PC-3 (cell line): ENCODE data around the gene SGMS1. TPM values are rescaled to one million over a fixed set of nuclear protein-coding genes. Genes with fewer than 3 reads are reported as not detected.

ENCODE experiments used
- ATAC-seq: fragments of 200-7000 bp; cut with Tn5 transposase; 2 replicates; pipeline ENCODE4 v1.9.1; 2020; ENCODE audit warnings: mild to moderate bottlenecking, moderate library complexity
- BruUV-seq: library from RNA; stranded (reverse); fragments of 400-500 nt; replicated peaks from 2 replicates; lab custom pipeline; 2021; lab: Mats Ljungman, UMichigan
- CTCF ChIA-PET: fragments of 300-600 bp; sonication (Branson Sonifier 250); formaldehyde crosslinking; loops from one replicate; lab custom pipeline; 2022; ENCODE audit warnings: antibody characterized with exemption; lab: Charles Lee
- POLR2A ChIA-PET: fragments of 300-600 bp; sonication (Branson Sonifier 250); formaldehyde crosslinking; loops from one replicate; lab custom pipeline; 2022; ENCODE audit warnings: antibody characterized with exemption; ENCODE audit not compliant: unreplicated experiment; lab: Charles Lee
- DNase-seq: peaks from one replicate; pipeline ENCODE4 v3.0.0-alpha.2; 2015
- H2AFZ ChIP-seq: fragments of 300-600 bp; sonication (generic); 2 replicates; pipeline ENCODE4 v1.6.0; 2016; ENCODE audit warnings: antibody characterized with exemption, low read length
- H3F3A ChIP-seq: fragments of 300-600 bp; sonication (generic); one replicate; pipeline ENCODE4 v1.6.0; 2017; ENCODE audit warnings: antibody characterized with exemption, low read length, control low read depth, mild to moderate bottlenecking; ENCODE audit not compliant: unreplicated experiment
- H3K27ac ChIP-seq: fragments of 300-600 bp; sonication (generic); 2 replicates; pipeline ENCODE4 v1.5.1; 2016; ENCODE audit warnings: mild to moderate bottlenecking, low read length
- H3K27me3 ChIP-seq: fragments of 300-600 bp; sonication (generic); 2 replicates; pipeline ENCODE4 v1.6.1; 2016; ENCODE audit warnings: low read length, mixed read lengths
- H3K36me3 ChIP-seq: fragments of 300-600 bp; sonication (generic); 2 replicates; pipeline ENCODE4 v1.6.1; 2016; ENCODE audit warnings: low read depth, mixed run types, low read length, mixed read lengths
- H3K4me1 ChIP-seq: fragments of 300-600 bp; sonication (generic); 2 replicates; pipeline ENCODE4 v1.5.1; 2016; ENCODE audit warnings: low read length; ENCODE audit not compliant: insufficient read depth
- H3K4me2 ChIP-seq: fragments of 300-600 bp; sonication (generic); 2 replicates; pipeline ENCODE4 v1.6.0; 2016; ENCODE audit warnings: low read length
- H3K4me3 ChIP-seq: fragments of 300-600 bp; sonication (generic); 2 replicates; pipeline ENCODE4 v1.5.1; 2016; ENCODE audit warnings: mild to moderate bottlenecking, low read length, mixed read lengths
- H3K79me2 ChIP-seq: fragments of 300-600 bp; sonication (generic); 2 replicates; pipeline ENCODE4 v1.6.1; 2017; ENCODE audit warnings: low read length, mixed read lengths
- H3K9ac ChIP-seq: fragments of 300-600 bp; sonication (generic); 2 replicates; pipeline ENCODE4 v1.6.0; 2016; ENCODE audit warnings: mild to moderate bottlenecking, low read length
- H3K9me2 ChIP-seq: fragments of 300-600 bp; sonication (generic); replicated peaks from 2 replicates; pipeline ENCODE4 v1.6.1; 2016; ENCODE audit warnings: mixed run types, low read length, mixed read lengths
- H3K9me3 ChIP-seq: fragments of 300-600 bp; sonication (generic); 2 replicates; pipeline ENCODE4 v1.6.1; 2016; ENCODE audit warnings: low read length, mixed read lengths
- H4K20me1 ChIP-seq: fragments of 300-600 bp; sonication (generic); 2 replicates; pipeline ENCODE4 v1.6.1; 2016; ENCODE audit warnings: low read length, mixed read lengths
- CTCF ChIP-seq: fragments of 300-600 bp; sonication (generic); conservative IDR thresholded peaks from 2 replicates; pipeline ENCODE4 v1.5.1; 2017; ENCODE audit warnings: antibody characterized with exemption, low read depth, mild to moderate bottlenecking, low read length
- EZH2 ChIP-seq: fragments of 300-600 bp; sonication (generic); IDR thresholded peaks from one replicate; pipeline ENCODE4 v1.6.1; 2017; ENCODE audit warnings: antibody characterized with exemption, mild to moderate bottlenecking, low read length; ENCODE audit not compliant: unreplicated experiment
- EZH2phosphoT487 ChIP-seq: fragments of 300-600 bp; sonication (generic); IDR thresholded peaks from 2 replicates; pipeline ENCODE4 v1.6.1; 2018; ENCODE audit warnings: mild to moderate bottlenecking, antibody characterized with exemption, low read length, borderline replicate concordance
- intact Hi-C: fragments of 100-400 bp; cut with micrococcal nuclease; formaldehyde crosslinking; loops from 2 replicates; pipeline ENCODE4 v1.9.0; 2023
- total RNA-seq: library from RNA; depleted of rRNA; stranded (reverse); fragments of >200 nt; gene quantifications from 2 replicates; pipeline ENCODE4 v1.2.3, GENCODE V29; 2014

SGMS1 gene
- total RNA-seq, 1 experiment from 2014 or later = 61.4 TPM

GRCh38 chr10:50381642-50382041 is 242.1 kb downstream of the SGMS1 start:
- CTCF ChIA-PET = no interaction called here
- POLR2A ChIA-PET = no interaction called here
- intact Hi-C loops = no loop called here

GRCh38 chr10:50379616-50380015 is 244.1 kb downstream of the SGMS1 start:
- Histone ChIP-seq H3K27ac (no peak overlapping the region), H3K27me3 (no peaks in the 10 kb centered on the region), H3K36me3 (0 out of 2 replicates have a peak, but pooled peaks cover 4% of the 10 kb centered on the region), H3F3A (no peaks in the 10 kb centered on the region), H4K20me1 (no peaks in the 10 kb centered on the region), H3K9me3 (no peaks in the 10 kb centered on the region), H3K4me2 (no peak overlapping the region), H3K4me1 (peaks cover 13% of the 10 kb centered on the region), H3K4me3 (no peak overlapping the region), H2AFZ (no peak overlapping the region), H3K9ac (no peak overlapping the region), H3K9me2 (no peaks in the 10 kb centered on the region), H3K79me2 (no peaks in the 10 kb centered on the region)
- no TSS peak for BruUV-seq
- no peak for TF ChIP-seq CTCF
- no peak for TF ChIP-seq EZH2
- TF ChIP-seq EZH2phosphoT487 = no peak
- DNase-seq (no peak), ATAC-seq (no peak)
- intact Hi-C loops = no loop called here
- CTCF ChIA-PET = no interaction called here
- POLR2A ChIA-PET = no interaction called here

More at GRCh38 chr10:50381642-50382041, 242.1 kb downstream of the SGMS1 start:
- Histone ChIP-seq H3K4me1 (no peaks in the 10 kb centered on the region), H3K4me3 (no peak overlapping the region), H3F3A (no peaks in the 10 kb centered on the region), H3K4me2 (no peak overlapping the region), H3K79me2 (no peaks in the 10 kb centered on the region), H3K9ac (no peak overlapping the region), H3K27ac (no peak overlapping the region), H3K9me2 (no peaks in the 10 kb centered on the region), H3K9me3 (no peaks in the 10 kb centered on the region), H3K36me3 (0 out of 2 replicates have a peak, but pooled peaks cover 4% of the 10 kb centered on the region), H3K27me3 (no peaks in the 10 kb centered on the region), H2AFZ (no peak overlapping the region), H4K20me1 (no peaks in the 10 kb centered on the region)
- ATAC-seq = no peak
- BruUV-seq = no TSS peak
- no peak for TF ChIP-seq EZH2
- TF ChIP-seq CTCF = no peak
- no peak for TF ChIP-seq EZH2phosphoT487
- no peak for DNase-seq

- peak overlapping the region; percentile 44 for H3K9ac ChIP-seq
- H3F3A ChIP-seq = no peaks in the 10 kb centered on the region
- H3K4me2 ChIP-seq = peak overlapping the region; percentile 42
- no peak overlapping the region for H3K4me3 ChIP-seq
- TF ChIP-seq EZH2 (no peak), CTCF (no peak), EZH2phosphoT487 (no peak)
- no peaks in the 10 kb centered on the region for H3K9me2 ChIP-seq
- no peak overlapping the region for H2AFZ ChIP-seq
- intact Hi-C loops = no loop called here
- DNase-seq = no peak
- ChIA-PET CTCF (no interaction called here), POLR2A (no interaction called here)
- 0 out of 2 replicates have a peak, but pooled peaks cover 4% of the 10 kb centered on the region for H3K36me3 ChIP-seq
- H3K9me3 ChIP-seq = no peaks in the 10 kb centered on the region
- no peaks in the 10 kb centered on the region for H3K27me3 ChIP-seq
- H4K20me1 ChIP-seq = no peaks in the 10 kb centered on the region
- BruUV-seq = no TSS peak
- ATAC-seq = no peak
- 0 out of 2 replicates have a peak, but pooled peaks cover 3% of the 10 kb centered on the region for H3K79me2 ChIP-seq
- peak overlapping the region; percentile 84 for H3K27ac ChIP-seq
- peaks cover 25% of the 10 kb centered on the region for H3K4me1 ChIP-seq
Measured at GRCh38 chr10:50375745-50376144, 248.0 kb downstream of the SGMS1 start.
